Activated CD4-positive, alpha-beta T cell treated with anti-CD3 and anti-CD28 coated beads for 4 hours (primary cell): Measurements from ENCODE around the gene JAKMIP1.

Experiments used
- DNase-seq, 2 donors: peaks; one replicate each; pipeline ENCODE4 v3.0.0-alpha.2; 2020

JAKMIP1 gene

DNA sequence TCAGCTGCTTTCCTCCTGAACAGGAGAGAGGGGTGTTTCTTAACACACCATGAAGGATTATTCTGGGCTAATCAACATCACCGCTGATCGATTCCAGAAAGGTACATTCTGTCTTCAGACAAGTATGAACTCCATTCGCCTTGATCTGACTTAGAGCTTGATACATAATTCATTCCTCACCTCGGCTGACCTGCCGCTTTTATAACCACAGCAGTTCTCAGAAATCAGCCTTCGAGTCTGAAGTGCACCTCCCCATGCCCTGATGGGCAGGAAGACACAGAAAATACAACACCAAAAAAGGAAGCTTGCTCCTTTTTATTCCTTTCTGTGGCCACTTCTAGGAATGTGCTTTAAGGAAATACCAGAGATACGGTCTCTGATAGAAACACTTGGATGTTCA is 85.7 kb downstream of the JAKMIP1 start:
- no peak for DNase-seq

DNA sequence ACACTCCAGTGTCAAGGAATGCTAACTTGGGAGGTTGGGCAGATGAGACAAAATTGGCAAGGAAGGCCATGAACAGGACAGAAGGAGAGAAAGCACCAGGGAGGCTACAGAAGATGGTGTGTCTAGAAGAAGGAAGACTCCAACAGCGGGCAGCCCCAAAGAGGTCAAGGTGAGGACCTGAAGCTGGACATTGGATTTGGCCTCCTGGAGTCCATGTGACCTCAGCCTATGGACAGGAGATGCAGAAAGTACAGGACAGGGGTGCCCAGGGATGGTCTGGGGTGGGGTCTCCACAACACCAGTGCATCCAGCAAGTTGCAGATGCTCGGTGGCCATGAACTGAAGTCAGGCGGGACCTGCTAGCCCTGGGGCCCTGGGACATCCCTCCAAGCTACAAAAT is 86.2 kb downstream of the JAKMIP1 start:
- DNase-seq: no peak

DNA sequence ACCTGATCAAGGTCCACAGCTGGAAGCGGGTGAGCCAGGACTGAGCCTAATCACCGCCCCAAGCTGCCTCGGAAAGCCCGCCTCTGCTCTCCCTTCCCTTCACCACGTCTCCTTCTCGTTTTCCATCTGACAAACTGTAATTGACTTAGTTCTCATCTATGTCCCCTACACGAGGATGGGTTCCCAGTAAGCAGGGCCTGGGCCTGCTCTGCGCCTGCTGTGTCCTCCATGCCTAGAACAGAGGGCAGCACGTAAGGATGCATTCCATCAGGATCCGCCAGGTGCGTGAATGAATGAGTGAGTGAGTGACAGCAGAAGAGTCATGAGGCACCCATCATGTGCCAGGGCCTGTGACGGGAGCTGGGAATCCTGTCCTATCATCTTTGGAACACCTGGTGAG is 86.7 kb downstream of the JAKMIP1 start:
- DNase-seq: no peak

DNA sequence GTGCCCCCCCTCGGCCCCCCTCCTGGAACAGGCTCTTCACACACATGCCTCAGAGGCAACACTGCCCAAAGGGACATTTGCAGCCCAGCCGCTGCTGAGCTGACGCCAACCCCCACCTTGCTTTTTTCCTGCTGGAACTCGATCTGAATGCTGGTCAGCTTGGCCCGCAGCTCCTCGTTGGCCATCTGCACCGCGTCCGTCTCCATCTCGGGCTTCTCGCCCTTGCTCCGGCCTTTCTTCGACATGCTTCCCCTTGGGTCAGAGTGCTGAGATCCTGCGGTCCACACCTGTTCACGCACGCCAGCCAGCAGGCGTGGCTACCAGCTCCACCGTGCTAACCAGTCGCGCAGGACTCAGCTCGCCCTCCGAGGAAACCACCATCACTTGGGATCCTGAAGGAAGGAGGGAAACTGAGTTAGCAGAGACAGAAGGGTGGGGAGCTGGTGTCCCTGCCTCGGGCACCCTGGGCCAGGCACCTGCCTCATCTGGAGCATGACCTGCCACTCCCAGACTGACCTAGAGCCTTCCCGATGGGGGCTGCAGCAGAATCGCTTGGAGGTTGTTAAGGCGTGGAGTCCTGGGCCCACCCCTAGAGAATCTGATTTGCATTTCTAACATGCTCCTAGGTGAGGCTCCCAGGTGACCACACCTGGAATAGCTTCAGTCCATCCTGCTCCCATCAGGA is 87.6 kb downstream of the JAKMIP1 start:
- no peak for DNase-seq

DNA sequence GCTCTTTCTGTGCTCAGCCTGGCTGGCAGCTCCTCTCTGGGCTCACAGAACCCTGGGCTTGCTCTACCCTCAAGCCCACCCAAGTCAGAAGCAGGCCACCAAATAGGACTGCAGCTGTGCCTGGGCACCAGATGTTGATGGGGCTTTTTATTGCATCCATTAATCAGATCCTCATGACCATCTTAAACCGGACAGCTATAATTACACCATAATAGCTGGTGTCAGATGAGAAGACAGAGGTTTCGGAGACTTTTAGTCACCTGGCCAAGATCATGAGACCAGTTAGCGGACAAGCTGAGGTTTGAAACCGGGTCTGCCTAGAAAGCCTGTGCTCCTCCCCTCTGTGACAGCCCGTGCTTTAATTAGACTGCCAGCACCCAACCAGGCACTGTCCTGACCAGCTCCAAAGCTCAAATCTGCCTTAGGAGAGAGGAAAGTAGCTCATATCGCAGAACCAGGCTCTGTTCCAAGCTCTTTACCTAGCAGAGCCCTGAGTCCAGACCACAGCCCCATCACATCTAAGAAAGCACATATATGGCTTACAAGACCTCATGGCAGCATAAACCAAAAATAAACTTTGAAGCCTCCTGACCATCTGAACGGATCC is 88.9 kb downstream of the JAKMIP1 start:
- DNase-seq: no peak

DNA sequence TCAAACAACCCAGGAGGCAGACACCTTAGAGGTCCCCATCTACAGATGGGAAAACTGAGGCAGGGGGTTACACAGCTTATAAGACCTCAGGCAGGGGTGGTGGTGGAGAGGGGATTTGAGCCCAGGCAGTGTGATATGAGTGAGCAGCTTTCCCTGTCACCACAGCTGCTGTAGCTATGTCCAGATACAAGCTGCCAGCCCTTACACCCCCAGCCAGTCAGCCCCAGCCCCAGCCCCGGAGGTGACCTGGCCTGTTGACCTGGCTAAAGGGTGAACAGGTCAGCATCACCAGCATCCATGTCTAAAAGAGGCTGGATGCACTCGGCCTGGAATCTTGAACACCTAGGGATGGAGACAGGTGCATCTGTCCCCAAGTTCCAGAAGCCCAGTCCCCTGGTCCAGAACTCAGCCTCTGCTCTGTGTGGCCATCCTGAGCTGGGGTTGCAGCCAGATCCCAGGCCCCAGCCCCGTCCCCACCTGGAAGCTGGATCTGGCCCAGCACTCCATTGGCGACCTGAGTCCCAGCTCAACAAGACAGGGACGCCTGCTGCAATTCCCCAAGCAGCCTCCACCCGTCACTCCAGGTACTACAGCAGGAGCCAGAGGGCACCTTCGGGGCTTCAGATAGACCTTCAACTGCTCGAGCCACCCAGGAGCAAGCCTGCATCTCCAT is 89.5 kb downstream of the JAKMIP1 start:
- DNase-seq: no peak

DNA sequence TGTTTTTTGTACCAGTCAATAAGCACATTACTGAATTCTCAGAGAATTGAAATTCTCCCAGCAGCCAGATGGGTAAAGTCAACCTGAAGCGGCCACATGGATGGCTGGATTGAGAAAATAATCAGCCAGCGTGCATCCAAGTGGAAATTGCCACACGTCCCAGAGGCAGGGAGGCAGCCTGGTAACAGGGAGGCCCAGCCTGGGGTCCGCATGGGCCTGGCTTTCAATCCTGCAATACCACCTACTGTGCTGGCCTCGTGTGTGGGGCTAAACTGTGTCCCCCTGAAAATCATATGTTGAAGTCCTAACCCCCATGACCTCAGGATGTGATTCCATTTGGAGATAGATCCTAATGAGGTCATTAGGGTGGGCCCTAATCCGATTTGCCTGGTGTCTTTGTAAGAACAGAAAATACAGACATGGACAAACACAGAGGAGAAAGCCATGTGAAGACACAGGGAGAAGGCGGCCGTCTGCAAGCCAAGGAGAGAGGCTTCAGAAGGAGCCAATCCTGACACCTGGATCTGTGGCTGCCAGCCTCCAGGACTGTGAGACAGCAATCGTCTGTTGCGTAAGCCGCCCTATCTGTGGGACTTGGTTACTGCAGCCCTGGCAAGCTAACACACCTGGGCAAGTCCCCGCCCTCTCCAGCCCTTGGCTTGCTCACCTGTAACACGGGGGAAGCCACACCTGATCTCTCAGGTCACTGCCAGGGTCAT is 90.3 kb downstream of the JAKMIP1 start:
- DNase-seq: no peak

DNA sequence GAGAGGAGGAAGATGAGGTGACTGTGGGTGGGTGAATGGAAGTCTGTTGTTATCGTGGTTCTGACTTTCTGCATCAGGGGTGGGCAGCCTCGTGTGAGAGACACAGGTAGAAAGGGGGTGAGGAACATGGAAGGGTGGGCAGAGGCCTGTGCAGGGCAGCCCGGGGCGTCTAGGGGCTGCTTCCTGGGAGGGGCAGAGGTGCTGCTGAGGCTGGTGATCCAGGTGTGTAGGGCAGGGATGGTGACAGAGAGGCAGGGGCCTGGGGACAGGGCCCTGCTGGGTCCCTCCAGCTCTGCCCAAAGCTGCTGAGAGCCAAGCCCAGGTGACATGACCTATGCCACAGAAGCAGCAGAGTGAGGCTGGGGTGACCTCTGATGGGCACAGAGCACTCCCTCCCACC is 92.5 kb downstream of the JAKMIP1 start:
- DNase-seq: no peak

DNA sequence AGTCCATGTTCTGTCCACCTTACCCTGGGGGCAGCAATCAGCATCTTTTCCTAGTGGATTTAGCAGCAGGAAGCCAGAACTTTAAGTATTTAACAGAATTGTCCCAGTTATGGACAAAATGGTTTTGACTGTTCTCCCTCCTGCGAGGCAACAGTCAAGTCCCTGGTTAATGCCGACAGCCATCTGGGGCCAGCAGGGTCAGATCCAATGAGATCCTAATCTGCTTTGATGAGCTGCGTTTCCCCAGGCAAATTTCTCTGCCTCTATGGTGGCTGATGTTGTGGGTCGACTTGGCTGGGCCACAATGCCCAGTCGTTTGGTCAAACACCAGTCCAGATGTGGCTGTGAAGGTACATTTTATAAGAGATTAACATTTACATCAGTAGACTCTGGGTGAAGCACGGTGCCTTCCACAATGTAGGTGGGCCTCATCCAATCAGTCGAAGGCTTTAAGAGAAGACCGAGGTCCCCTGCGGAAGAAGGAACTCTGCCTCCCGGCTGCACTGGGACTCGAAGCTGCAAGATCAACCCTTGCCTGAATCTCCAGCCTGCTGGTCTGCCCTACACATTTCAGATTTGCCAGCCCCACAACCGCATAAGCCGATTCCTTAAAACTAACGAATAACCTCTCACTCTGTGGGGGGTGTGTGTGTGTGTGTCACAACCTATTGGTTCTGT is 93.1 kb downstream of the JAKMIP1 start:
- DNase-seq: no peak

DNA sequence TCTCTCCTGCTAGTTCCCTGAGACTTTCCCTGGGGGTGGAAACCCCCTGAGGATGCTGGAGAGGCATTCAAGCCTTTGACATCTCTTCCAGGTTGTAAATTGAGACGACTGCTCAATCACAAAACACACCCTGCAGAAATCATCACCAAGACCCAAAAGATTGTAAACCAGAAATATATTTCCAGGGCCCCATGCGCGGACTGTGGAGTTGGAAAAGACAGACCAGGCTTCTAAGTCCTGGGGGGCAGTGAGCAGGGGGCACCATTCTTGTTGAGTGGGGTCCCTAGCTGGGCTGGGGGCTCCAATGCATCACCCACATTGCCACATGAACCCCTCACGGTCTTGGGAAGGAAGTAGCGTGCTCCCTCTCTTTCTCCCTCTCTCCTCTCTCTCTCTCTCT is 94.2 kb downstream of the JAKMIP1 start:
- no peak for DNase-seq

DNA sequence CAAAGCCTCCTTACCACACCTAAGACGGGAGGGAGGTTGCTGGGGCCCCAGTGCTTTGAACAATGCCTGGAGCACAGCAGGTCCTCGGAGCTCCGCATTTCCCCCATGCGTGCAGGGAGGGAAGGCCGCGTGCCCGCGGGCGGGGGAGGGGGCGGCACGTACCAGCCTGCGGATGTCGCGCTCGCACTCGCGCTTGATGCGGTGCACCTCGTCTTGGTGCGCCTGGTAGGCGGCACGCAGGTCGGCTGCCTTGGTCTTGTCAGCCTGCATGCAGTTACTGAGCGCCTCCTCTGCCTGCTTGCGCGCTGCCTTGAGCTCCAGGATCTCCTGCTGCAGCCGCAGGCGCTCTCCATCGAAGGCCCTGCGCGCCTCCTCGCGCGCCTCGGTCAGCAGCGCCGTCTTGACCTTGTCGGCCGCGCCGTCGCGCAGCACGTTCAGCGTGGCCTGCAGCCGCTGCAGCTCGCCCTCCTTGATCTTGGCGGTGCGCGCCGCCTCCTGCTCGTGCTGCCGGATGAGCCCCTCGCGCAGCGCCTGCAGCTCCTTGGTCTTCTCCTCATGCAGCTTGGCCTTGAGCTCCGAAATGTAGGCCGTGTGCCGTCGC is 94.9 kb downstream of the JAKMIP1 start:
- no peak for DNase-seq

DNA sequence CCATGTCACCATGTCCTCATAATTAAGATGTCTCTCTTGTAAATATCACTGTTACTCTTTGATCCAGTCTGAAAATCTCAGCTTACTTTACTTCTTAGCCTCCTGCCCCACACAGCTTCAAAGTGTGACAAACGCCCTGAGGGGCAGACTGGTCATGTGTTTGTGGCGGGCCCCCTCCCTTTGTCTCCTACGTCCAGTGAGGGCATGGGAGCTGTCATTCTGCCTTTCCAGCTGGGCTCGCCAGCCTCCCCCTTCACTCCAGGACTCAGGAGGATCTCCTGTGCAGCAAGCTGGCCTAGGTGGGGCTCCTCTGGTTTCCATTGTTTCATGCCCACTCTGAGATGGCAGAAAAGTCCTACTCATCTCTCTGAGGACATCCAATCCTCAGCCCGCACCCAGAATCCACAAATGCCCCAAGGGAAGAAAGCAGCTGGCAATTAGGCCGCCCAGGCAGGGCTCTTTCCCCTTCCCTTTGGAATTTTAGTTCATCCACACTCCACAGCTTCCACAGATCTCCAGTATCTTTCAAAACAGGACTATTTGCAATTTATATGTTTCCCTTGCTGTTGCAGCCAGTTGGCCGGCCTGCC is 95.7 kb downstream of the JAKMIP1 start:
- no peak for DNase-seq

DNA sequence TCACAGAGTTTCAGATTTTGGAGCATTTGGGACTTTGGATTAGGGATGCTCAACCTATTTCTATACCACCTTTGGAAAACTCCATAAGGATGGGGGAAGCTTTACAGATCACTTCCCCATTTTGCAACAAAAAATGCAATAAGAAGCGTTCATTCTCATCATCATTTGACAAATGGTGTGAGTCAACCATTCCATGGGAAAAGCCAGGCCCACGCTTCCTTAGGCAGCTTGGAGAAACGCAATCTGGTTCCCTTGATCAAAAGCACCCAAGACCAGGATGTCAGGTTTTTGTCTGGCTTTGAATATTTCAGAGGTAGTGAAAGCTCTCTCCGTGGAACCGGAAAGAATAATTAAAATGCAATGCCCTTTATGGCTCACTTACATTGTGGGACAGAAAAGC is 102.8 kb downstream of the JAKMIP1 start:
- DNase-seq: no peak

DNA sequence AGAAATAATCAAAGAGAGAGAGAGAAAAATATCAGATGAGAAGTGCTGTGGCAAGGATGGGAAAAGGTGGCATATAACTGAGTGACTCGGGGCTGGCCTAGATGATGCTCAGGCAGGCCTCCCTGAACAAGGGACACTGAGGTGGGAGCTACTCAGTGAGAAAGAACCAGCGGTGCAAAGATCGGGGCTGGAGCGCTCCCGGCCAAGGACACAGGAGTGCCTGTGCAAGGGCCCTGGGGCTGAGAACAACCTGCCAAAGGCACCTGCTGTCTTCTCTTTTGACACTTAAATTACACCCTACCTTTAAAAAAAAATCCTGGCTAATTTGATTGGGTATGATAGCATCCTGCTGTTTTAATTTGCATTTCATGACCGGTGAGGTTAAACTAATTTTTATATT is 104.5 kb downstream of the JAKMIP1 start:
- DNase-seq: no peak

DNA sequence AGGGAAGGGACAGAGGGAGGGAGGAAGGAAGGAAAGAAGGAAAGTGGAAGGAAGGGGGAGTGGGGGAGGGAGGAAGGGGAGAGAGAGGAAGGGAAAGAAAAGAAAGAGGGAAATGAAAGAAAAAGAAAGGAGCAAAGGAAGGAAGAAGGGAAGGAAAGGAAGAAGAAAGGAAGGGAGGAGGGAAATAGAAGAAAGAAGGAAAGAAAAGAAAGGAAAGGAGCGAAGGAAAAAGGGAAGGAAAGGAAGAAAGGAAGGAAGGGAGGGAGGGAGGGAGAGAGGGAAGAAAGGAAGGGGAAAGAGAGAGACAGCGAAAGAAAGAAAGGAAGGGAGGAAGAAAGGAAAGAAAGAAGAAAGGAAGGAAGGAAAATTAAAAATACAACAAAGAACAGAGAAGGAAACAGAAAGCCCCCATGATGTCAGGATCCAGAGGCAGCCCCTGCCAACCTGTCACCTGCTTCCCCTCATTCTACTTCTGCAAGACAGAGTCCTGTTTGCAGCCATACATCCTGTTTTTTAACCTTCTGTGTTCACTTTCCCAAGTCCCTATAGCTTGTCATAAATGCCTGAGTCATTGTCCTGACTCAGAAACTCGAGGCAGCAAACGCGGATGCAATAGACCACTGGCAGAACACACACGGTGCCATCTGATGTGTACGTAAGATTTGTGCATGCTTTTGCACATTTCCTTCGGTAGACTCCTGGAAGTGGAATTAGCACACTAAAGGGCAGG is 105.2 kb downstream of the JAKMIP1 start:
- DNase-seq: no peak

DNA sequence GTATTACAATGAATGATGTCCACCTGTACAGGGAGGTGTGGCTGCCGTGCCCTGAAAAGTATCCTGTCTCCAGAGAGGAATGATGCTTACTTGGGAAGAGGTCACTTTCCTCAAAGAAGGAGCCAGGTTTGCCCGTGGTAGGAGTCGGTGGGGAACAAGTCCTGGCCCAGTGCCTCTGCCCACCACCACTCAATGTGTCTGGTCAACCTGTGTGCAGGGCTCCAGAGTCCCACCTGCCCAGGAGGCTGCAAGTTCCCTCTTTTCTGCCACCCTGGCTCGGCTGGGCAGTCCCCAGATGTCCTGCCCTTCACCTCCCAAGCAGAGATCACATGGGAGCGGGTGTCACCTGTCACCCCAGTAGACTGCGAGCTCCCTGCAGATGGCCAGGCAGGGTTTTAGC is 106.7 kb downstream of the JAKMIP1 start:
- no peak for DNase-seq

DNA sequence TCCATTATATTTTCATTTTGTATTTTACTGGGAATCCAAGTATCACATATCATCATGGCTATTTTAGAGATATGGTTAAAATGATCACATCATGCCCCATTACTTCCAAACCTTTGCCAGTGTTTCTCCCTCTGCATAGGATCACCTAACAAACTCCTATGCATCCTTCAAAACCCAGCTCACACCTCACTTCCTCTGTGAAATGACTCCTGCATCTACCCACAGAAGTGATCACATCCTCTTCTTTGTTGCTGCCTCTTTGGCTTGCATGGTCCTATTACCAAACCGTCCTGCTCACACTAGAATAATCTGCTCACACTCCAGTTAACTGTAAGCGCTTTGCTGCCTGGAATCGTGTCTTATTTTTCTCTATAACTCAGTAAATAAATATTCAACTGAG is 107.4 kb downstream of the JAKMIP1 start:
- DNase-seq: no peak

DNA sequence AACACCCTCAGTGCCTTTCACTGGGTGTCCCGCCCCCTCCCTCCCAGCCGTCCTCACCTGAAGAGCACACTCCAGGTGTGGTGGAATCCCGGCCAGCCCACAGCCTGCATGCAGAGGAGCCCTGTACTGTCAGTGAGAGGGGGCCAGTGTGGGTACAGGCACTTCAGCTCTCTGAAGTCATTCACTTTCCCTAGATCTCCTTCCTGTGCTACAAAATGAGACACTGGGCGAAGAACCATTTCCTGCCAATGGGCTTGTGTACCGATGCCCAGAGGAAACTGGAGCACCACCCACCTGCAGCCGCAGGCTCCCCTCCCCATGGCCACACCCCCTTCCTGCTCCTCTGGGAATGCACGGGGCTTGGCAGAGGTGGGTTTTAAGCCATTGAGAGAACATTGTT is 108.2 kb downstream of the JAKMIP1 start:
- DNase-seq: no peak

DNA sequence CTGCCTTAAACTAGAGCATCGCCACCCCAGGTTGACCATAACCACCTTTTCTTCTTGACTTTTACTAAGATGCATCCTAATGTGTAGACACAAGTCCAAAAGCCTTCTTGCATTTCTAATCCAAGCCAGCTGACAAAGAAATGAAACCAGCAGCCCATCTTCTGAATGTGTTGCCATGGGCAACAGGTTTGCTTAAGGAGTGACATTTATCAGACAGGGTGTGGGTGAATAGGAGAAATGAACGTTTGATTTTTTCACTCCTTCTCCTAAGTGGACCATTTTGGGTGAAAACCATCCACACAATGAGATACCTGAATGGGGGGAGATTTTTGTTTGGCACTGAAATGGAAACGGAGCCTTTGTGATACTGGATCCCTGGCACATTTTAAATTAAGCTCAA is 109.4 kb downstream of the JAKMIP1 start:
- DNase-seq: no peak

DNA sequence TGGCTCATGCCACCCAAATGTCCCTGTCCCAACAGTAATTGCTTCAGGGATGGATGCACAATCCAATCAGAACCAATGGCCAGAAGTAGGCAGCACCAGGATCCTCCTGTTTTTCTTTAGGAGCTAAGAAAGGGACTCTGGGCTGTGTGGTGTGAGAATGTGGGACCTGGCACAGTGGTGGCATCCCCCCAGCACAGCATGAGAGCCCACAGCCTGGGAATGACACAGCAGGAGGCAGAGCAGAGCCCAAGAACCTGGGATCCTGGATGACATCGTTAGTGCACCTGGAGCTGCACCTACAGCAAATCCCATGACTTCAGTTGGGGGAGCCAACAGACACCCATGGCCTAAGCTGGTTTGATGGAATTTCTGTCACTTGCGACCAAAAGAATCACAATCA is 111.4 kb downstream of the JAKMIP1 start:
- no peak for DNase-seq

DNA sequence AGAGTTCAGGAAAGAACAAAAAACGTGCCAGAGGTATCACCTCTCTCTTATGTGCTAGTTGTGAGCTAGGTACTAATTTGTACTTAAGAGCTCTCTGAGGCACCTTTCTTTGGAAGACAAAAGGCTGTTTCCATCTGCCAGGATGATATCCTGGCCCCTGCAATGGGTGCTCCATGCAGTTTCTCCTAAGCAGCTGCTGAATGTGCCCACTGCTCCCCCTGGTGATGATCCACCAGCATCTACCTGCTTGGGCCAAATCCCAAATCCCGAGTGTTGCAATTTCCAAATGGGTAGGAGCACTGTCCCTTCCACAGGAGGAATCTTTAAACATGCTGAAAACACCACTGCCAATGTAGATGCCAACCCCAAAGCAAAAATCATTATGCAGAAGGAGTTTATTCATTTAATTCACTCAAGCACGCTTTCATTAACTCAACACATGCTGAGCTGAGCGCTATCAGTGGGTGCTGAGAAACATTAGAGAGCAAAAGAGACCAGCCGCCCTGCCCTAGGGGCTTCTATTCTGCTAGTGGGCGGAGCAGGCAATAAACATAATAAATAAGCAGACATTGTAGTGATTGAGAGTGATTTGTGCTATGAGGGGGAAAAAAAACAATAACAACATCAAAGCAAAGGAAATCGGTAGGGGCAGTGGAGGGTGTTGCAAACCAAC is 112.5 kb downstream of the JAKMIP1 start:
- DNase-seq: no peak
